Measurements from ENCODE around the gene SHC4. TPM values are rescaled to one million over a fixed set of nuclear protein-coding genes. Genes with fewer than 3 reads are reported as not detected.
"Not testable (repeated sequence)": the region's sequence is repeated elsewhere in the genome, so short reads cannot be mapped to it uniquely, and the experiment has no call there.

SHC4 gene
- polyA plus RNA-seq, 3 donors from 2014 or later, result 0.10 to 0.19 TPM; not detected in 1

DNA sequence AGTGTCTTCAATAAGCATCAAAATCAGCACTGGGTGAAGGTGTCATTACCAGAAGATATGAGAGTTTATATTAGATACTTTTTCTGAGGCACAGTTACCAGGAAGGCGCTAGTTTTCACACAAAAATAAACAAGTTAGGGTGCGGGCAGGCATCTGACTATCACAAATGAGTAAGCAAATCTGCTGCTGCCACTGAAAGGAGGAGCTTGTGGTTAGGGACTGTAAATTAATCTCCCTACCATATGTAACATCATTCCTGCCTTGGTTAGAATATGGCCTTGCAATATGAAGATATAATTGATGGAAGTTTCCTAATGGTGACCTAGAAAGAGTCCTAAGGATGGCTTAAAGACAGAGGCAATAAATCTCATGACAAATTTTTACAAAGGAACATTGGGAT is 105.3 kb downstream of the SHC4 start:
- H3K4me3 Mint-ChIP-seq, result no peak overlapping the region
- peak overlapping the region in 1 of 6 donors; percentile 36 for H3K27ac Mint-ChIP-seq
- no peak for DNase-seq
- H3K27me3 Mint-ChIP-seq (ENCODE audit: low read depth in 3 of 3), result peaks cover 1 to 12% (median 2%) of the 10 kb centered on the region in 3 donors
- no peaks in the 10 kb centered on the region for H3K36me3 Mint-ChIP-seq
- no peaks in the 10 kb centered on the region for H3K4me1 Mint-ChIP-seq
- no peaks in the 10 kb centered on the region for H3K9me3 Mint-ChIP-seq

DNA sequence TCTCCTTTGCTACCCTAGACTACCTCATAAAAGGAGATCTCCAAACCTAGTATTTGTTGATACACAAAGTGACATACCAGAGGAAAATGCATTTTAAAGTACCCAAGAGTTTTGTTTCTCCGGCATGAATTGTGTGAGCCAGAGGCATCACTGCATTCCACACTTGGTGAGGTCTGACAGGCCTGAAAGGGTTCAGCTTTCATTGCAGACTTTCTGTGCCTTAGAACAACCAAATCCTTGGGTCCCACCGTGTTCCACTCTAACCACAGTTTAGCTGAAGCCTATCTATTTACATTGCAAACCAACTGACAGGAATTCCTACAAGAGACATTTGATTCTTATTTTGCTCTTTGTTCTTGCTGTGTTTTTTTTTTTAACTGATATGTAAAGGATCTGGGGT is 106.8 kb downstream of the SHC4 start:
- Mint-ChIP-seq H3K9me3 (no peaks in the 10 kb centered on the region), H3K36me3 (no peaks in the 10 kb centered on the region), H3K4me3 (no peak overlapping the region), H3K4me1 (no peaks in the 10 kb centered on the region), H3K27me3 (ENCODE audit: low read depth in 3 of 3) (peaks cover 1 to 12% (median 2%) of the 10 kb centered on the region in 3 donors), H3K27ac (no peak overlapping the region)
- DNase-seq, result no peak

DNA sequence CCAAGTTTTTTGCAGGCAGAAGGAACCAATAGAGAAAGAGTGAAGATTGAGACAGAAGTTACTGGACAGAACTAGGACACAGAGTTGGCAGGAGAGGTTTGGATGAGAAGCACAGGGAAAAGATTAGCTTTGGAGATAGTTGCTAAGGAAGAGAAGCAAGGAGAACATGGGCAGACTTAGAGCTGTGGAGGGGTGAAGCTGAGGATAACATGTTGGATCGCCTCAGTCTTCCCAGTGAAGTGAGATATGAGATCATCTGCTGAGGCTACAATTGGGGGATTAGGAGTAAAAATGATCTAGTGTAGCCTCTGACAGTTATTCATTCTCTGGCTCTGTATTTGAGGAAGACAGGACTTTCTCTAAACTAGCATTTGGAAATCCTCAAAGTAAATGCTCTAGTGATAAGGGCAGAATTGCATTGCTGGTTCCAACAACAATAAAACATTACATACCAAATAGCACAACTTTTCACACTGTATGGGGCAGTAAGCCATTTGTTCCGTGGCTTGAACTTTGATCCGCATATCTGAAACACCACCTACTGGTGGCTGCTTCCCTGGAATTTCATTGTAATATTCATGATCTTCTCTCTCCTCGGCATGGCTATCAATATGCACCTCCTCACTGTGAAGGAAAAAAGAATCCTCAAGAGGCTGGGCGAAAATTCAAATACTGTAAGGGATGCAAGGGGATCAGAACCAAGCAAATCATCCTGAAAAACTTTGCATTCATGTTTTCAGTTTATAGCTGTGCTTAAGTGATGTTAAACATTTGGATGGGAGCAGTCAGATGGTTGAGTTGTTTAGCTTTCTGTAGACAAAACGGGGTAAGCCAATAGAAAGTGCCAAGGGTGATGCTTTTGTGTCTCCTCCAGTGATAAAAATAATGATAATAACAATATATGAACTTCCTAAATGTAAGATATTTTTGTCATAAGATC is 107.9 kb downstream of the SHC4 start:
- H3K4me3 Mint-ChIP-seq, result no peak overlapping the region
- no peaks in the 10 kb centered on the region for H3K36me3 Mint-ChIP-seq
- H3K27me3 Mint-ChIP-seq (ENCODE audit: low read depth in 3 of 3), result peaks cover 1 to 12% (median 2%) of the 10 kb centered on the region in 3 donors
- no peaks in the 10 kb centered on the region for H3K9me3 Mint-ChIP-seq
- no peak for DNase-seq
- H3K27ac Mint-ChIP-seq, result no peak overlapping the region
- H3K4me1 Mint-ChIP-seq, result no peaks in the 10 kb centered on the region

DNA sequence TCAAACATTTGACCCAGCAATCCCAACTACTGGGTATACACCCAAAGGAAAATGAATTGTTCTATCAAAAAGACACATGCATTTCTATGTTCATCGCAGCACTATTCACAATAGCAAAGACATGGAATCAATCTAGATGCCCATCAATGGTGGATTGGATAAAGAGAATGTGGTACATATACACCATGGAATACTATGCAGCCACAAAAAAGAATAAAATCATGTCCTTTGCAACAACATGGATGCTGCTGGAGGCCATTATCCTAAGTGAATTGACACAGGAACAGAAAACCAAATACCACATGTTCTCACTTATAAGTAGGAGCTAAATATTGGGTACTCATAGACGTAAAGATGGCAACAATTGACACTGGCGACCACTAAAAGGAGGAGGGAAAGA is 109.3 kb downstream of the SHC4 start:
- H3K27ac Mint-ChIP-seq; H3K9me3 Mint-ChIP-seq; DNase-seq; H3K4me1 Mint-ChIP-seq; H3K36me3 Mint-ChIP-seq; H3K4me3 Mint-ChIP-seq; H3K27me3 Mint-ChIP-seq (ENCODE audit: low read depth in 3 of 3): not testable (repeated sequence)

DNA sequence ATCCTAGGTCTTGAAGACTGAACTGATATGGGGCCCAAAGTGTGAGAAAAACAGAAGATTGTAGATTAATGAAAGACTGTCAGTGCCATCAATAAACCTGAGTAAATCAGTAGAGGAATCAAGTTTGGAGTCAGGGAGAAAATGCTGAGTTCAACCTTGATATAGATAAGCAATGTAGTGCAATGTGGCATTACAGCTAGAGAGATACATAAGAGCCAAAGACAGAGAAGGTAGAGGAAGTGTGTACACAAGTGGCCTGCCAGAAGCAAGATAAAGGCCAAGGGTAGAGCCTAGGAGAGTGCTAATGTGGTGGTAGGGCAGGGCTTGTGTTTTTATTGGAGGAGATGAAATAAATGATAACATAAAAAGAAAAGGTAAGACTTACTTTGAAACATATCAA is 111.8 kb downstream of the SHC4 start:
- Mint-ChIP-seq H3K27me3 (ENCODE audit: low read depth in 3 of 3) (peaks cover 1 to 9% (median 1%) of the 10 kb centered on the region in 3 donors), H3K36me3 (no peaks in the 10 kb centered on the region)

DNA sequence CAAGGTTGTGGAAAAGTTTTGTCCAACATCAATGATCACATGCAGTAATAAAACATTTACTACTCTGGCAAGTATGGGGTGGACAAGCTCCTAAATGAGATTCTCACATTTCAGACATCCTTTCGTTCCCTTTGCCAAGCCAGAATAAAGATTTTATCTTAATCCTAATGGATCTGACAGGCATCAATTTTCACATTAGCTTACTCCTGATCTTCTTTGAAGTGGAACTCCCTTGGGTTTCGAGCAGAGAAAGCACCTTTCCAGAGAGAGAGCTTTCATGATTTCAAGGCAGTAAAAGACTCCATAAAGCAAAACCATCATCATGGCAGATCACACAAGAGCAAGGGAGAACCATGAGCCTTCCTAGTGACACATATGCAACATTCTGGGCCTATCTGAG is 113.1 kb downstream of the SHC4 start:
- Mint-ChIP-seq H3K27ac (no peak overlapping the region), H3K9me3 (no peaks in the 10 kb centered on the region), H3K4me1 (no peaks in the 10 kb centered on the region), H3K27me3 (ENCODE audit: low read depth in 3 of 3) (peaks cover 1 to 9% (median 5%) of the 10 kb centered on the region in 3 donors), H3K4me3 (no peak overlapping the region), H3K36me3 (no peaks in the 10 kb centered on the region)
- no peak for DNase-seq

More for the DNA sequence above, 111.8 kb downstream of the SHC4 start:
- no peak for DNase-seq
- H3K4me3 Mint-ChIP-seq, result no peak overlapping the region
- H3K4me1 Mint-ChIP-seq, result no peaks in the 10 kb centered on the region
- H3K27ac Mint-ChIP-seq, result no peak overlapping the region
- no peaks in the 10 kb centered on the region for H3K9me3 Mint-ChIP-seq

DNA sequence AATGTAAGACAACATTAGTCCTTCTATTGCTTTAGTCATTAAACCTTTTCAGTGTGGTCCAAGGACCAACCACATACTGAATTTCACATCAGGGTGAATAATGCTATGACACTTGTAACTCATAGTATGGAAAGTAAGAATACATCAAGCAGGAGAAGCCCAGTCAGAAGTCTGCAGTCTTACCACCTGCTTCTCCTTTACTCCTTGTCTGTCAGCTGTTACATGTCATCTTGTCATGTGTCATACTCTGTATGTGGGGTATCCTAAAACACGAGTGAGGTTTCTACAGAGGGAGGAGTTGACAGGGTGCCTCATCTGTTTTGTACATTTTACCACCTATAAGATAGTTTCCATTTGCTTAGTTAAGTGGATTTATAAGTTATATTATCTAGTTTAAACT is 118.6 kb downstream of the SHC4 start:
- DNase-seq, result no peak
- Mint-ChIP-seq H3K36me3 (peaks cover 0 to 4% (median 0%) of the 10 kb centered on the region in 3 donors), H3K9me3 (no peaks in the 10 kb centered on the region), H3K4me3 (no peak overlapping the region), H3K27ac (no peak overlapping the region), H3K4me1 (no peaks in the 10 kb centered on the region), H3K27me3 (ENCODE audit: low read depth in 3 of 3) (peaks cover 0 to 5% (median 4%) of the 10 kb centered on the region in 3 donors)

DNA sequence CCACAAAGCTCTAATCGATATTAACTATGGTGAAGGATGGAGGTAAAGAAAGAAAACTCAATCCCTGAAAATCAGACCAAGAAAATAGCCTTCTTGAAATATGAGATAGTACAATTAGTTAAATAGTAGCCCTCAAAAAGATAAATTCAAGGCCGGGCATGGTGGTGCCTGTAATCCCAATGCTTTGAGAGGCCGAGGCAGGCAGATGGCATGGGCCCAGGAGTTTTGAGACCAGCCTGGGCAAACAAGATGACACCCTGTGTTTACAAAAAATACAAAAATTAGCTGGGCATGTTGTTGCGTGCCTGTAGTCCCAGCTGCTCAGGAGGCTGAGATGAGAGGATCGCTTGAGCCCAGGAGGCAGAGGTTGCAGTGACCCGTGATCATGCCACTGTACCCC is 121.2 kb downstream of the SHC4 start:
- Mint-ChIP-seq H3K27me3 (ENCODE audit: low read depth in 3 of 3) (peaks cover 0 to 8% (median 4%) of the 10 kb centered on the region in 3 donors), H3K27ac (no peak overlapping the region), H3K9me3 (peaks cover 0 to 1% (median 0%) of the 10 kb centered on the region in 6 donors), H3K36me3 (peaks cover 0 to 4% (median 0%) of the 10 kb centered on the region in 3 donors), H3K4me1 (no peaks in the 10 kb centered on the region), H3K4me3 (no peak overlapping the region)
- DNase-seq, result no peak

DNA sequence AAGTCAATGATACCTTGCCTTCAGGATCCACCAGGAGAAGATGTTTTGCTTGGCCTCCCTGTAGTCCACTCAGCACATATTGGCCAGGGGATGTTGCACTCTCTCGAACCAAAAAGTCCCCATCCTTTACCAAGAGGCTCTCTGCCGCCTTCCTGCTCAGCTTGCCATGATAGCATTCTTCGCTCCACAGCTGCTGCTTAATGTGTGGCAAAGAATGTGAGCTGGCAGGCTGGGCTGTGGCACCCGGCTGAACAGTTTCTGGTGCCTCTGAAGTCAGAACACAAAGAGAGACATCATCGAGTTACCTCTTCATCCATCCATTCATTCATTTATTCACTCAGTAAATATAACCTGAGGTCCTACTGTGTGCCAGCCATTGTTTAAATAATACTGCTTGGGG is 129.0 kb downstream of the SHC4 start:
- peaks cover 4 to 22% (median 17%) of the 10 kb centered on the region in 6 donors for H3K9me3 Mint-ChIP-seq
- H3K27me3 Mint-ChIP-seq (ENCODE audit: low read depth in 3 of 3), result peaks cover 0 to 18% (median 10%) of the 10 kb centered on the region in 3 donors
- H3K27ac Mint-ChIP-seq, result no peak overlapping the region
- DNase-seq, result no peak
- no peaks in the 10 kb centered on the region for H3K4me1 Mint-ChIP-seq
- peaks cover 0 to 10% (median 7%) of the 10 kb centered on the region in 3 donors for H3K36me3 Mint-ChIP-seq
- H3K4me3 Mint-ChIP-seq, result no peak overlapping the region

DNA sequence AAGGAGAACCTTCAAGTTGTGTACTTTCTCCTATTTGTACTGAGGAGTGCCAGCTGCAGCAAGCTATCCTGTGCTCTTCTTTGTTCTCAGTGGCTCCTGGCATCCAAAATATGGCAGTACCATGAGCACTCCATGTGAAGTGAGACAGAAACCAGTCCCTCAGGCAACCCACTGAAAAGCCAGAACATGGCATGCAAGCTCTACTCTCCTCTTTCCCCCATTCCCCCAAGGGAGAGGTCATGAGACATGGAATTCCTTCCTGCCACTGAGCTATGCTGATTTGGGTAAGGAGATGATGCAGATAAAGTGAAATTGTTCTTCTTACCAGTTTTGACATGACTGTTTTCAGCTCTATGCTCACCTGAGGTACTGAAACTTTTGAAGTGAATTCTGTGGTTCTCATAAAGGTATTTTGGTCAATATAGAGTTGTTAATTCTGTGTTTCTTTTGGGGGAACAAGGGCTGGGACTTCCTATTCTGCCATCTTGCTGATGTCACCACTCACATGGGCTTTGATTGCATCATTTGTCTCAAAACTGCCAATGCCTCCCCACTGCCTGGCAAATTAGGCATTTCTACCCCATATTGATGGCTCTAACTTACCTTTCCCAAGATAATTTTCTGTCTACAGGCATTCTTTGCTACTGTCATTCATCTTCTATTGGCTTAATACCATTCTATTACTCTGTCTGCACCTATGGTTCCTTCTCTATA is 130.0 kb downstream of the SHC4 start:
- Mint-ChIP-seq H3K4me3 (no peak overlapping the region), H3K36me3 (peaks cover 0 to 10% (median 7%) of the 10 kb centered on the region in 3 donors), H3K9me3 (peaks cover 4 to 22% (median 17%) of the 10 kb centered on the region in 6 donors), H3K27ac (no peak overlapping the region), H3K4me1 (no peaks in the 10 kb centered on the region), H3K27me3 (ENCODE audit: low read depth in 3 of 3) (peaks cover 0 to 14% (median 10%) of the 10 kb centered on the region in 3 donors)
- no peak for DNase-seq

DNA sequence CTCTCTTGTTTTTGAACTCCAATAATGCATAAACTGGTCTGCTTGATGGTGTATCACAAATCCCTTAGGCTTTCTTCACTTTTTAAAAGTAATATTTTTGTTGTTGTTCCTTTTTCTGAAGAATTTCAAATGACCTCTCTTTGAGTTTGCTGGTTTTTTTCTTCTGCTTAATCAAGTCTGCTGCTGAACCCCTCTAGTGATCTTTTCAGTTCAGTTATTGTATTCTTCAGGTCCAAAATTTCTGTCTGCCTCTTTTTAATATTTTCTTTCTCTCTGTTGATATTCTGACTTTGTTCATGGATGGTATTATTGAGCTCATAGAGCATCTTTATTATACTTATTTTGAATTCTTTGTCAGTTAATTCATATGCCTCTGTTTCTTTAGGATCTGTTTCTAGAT is 131.1 kb downstream of the SHC4 start:
- H3K27ac Mint-ChIP-seq, result no peak overlapping the region
- H3K4me1 Mint-ChIP-seq, result no peaks in the 10 kb centered on the region

DNA sequence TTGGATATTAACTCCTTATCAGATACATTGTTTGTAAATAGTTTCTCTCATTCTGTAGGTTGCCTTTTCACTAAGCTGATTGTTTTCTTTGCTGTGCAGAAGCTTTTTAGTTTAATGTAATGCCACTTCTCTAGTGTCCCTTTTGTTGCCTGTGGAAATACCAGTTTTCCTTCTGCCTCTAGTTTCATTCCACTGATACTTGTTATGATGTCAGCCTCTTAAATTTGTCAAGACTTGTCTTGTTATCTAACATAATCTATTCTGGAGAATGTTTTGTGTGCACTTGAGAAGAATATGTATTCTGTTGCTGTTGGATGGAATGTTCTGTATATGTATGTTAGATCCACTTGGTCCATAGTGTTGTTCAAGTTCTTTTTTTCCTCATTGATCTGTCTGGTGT is 134.8 kb downstream of the SHC4 start:
- Mint-ChIP-seq H3K36me3 (peaks cover 0 to 10% (median 7%) of the 10 kb centered on the region in 3 donors), H3K9me3 (peaks cover 2 to 22% (median 17%) of the 10 kb centered on the region in 6 donors), H3K4me1 (no peaks in the 10 kb centered on the region), H3K4me3 (no peak overlapping the region), H3K27me3 (ENCODE audit: low read depth in 3 of 3) (peaks cover 0 to 12% (median 5%) of the 10 kb centered on the region in 3 donors), H3K27ac (no peak overlapping the region)
- no peak for DNase-seq

More for the DNA sequence above, 131.1 kb downstream of the SHC4 start:
- Mint-ChIP-seq H3K36me3 (peaks cover 0 to 10% (median 7%) of the 10 kb centered on the region in 3 donors), H3K27me3 (ENCODE audit: low read depth in 3 of 3) (peaks cover 0 to 10% (median 10%) of the 10 kb centered on the region in 3 donors), H3K9me3 (peaks cover 2 to 22% (median 17%) of the 10 kb centered on the region in 6 donors), H3K4me3 (no peak overlapping the region)
- DNase-seq, result no peak

DNA sequence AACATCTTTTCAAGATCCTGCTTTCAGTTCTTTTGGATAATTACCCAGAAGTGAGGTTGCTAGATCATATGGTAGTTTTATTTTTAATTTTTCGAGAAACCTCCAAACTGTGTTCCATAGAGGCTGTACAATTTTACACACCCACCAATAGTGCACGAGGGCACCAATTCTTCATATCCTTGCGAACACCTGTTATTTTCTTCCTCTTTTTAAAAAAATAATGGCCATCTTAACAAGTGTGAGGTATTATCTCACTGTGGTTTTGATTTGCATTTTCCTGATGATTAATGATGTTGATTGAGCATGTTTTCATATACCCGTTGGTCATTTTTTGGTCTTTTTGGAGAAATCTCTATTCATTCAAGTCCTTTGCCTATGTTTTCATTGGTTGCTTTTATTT is 135.2 kb downstream of the SHC4 start:
- H3K4me1 Mint-ChIP-seq, result no peaks in the 10 kb centered on the region
- DNase-seq, result no peak
- peaks cover 0 to 12% (median 5%) of the 10 kb centered on the region in 3 donors for H3K27me3 Mint-ChIP-seq (ENCODE audit: low read depth in 3 of 3)

DNA sequence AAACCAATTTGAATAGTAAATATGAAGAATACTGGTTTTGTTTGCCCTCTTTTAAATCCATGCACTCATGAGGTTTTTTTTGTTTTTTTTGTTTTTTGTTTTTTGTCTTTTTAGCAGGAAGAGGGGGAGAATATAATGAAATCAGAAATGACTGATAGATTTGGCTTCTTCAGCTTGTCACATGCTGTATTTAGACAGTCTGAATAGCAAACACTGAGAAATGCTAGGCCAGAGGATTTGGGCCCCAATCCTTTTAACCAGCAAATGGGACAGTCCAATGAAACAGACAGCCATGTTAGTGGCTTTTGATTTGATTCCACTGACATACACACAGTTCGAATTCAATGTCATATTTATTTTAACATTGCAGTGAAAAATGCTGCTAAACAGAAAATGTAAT is 138.6 kb downstream of the SHC4 start:
- Mint-ChIP-seq H3K9me3 (no peaks in the 10 kb centered on the region), H3K27ac (no peak overlapping the region), H3K36me3 (no peaks in the 10 kb centered on the region), H3K4me1 (no peaks in the 10 kb centered on the region), H3K4me3 (no peak overlapping the region), H3K27me3 (ENCODE audit: low read depth in 3 of 3) (peaks cover 0 to 6% (median 2%) of the 10 kb centered on the region in 3 donors)
- DNase-seq, result no peak

More for the DNA sequence above, 135.2 kb downstream of the SHC4 start:
- H3K9me3 Mint-ChIP-seq, result peaks cover 2 to 19% (median 14%) of the 10 kb centered on the region in 6 donors
- no peak overlapping the region for H3K27ac Mint-ChIP-seq
- no peak overlapping the region for H3K4me3 Mint-ChIP-seq
- H3K36me3 Mint-ChIP-seq, result peaks cover 0 to 10% (median 7%) of the 10 kb centered on the region in 3 donors

Measured in immature natural killer cell (primary cell).